HG03159 (cell line): ENCODE measurements around the gene PRPF38A.

ENCODE experiments used
- ATAC-seq: cut with Tn5 transposase; IDR thresholded peaks from one replicate; pipeline ENCODE4 v1.9.1; 2021; ENCODE audit warnings: mild to moderate bottlenecking, moderate library complexity; ENCODE audit not compliant: unreplicated experiment

PRPF38A gene

DNA sequence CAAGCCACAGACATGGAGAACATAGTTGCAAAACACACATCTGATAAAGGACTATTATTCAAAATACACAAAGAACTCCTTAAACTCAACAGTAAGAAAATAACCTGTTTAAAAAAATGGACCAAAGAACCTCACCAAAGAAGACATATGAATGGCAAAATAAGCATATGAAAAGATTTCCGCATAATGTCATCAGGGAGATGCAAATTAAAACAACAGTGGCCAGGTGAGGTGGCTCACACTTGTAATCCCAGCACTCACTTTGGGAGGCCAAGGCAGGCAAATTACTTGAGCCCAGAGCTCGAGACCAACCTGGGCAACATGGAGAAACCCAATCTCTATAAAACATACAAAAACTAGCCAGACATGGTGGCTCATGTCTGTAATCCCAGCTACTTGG is 50.4 kb downstream of the PRPF38A start:
- no peak for ATAC-seq

- no peak for ATAC-seq
These were observed 51.3 kb downstream of the PRPF38A start for GRCh38 chr1:52455686-52456085.

DNA sequence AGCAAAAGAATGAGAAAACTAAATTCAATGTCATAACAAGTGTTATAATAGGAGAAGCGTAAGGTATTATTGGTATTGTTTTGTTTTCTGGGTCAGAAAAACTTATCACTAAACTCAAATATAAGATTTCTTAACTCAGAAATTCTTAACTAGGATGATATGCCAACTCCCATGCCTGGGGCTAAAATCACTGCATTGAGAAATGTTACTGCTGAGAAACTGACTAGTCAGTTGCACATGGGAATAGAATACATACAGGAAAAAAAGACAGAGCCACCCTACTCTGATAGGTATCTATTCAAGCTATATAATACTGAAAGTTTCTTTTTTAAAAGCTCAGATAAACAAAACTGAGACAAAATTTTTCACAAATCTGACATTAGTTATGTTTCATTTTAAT is 56.3 kb downstream of the PRPF38A start:
- ATAC-seq, result no peak

DNA sequence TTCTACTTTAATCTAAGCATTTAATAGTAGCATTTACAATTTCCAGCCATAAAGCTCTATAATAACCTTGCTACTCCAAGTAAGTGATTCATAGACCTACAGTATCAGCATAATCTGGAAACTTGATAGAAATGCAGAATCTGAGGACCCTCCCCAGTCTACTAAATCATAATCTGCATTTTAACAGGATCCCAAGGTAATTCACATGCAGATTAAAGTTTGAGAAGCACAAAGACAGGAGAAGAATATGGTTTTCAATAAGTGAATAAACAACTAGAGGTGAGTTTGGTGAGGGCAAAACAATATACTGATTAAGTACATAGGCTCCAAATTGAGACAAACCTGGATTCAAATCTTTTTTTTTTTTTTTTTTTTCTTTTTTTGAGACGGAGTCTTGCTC is 57.4 kb downstream of the PRPF38A start:
- ATAC-seq, result no peak

DNA sequence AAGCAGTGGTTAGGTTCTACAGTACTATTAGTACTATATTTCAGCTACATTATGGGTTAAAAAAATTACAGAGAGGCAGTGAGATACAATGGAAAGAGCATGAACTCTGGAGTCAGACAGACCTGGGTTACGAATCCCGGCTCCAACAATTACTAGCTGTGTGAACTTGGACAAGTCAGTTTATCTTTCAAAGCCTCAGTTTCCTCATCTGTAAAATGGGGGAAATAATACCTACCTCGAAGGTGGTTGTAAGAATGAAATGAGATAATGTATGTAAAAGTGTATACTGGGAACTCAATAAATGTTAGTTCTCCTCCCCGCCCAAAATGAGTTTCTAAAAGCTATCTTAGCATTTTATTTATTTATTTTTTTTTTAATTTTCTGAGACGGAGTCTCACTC is 59.5 kb downstream of the PRPF38A start:
- ATAC-seq, result no peak

- ATAC-seq, result no peak
These were observed 64.7 kb downstream of the PRPF38A start for GRCh38 chr1:52469108-52469507.
